Measurements from ENCODE around the gene DUXB.
A peak's percentile ranks its signal among the peaks of the same experiment; 100 is the strongest.

DUXB gene

GRCh38 chr16:75695708-75696107 is 5.6 kb downstream of the DUXB start:
- no peaks in the 10 kb centered on the region for H3K27me3 Mint-ChIP-seq
- no peaks in the 10 kb centered on the region for H3K4me1 Mint-ChIP-seq
- no peaks in the 10 kb centered on the region for H3K9me3 Mint-ChIP-seq
- H3K4me3 Mint-ChIP-seq = no peak overlapping the region
- no peak overlapping the region for H3K27ac Mint-ChIP-seq
- H3K36me3 Mint-ChIP-seq = no peaks in the 10 kb centered on the region

DNA sequence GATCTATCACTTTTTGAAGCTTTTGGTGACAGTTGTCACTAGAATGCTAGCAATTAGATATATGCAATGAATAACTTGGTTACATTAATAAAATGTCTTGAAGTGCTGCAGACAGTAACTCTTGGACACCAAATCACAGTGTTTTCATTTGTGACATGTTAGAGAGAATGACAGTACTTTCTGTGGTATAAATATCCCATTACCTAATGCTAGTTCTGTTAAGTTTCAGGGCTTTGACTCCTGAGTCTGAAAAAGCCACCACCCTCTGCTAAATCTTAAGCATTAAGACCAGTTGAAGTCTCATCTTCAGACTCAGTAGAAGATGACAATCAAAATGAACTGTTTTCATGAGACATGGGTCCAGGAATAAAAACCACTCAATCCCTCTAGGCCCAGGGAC is 13.9 kb downstream of the DUXB start:
- Mint-ChIP-seq H3K4me3 (no peak overlapping the region), H3K27ac (no peak overlapping the region), H3K36me3 (peaks cover 2% of the 10 kb centered on the region), H3K27me3 (no peaks in the 10 kb centered on the region), H3K4me1 (no peaks in the 10 kb centered on the region), H3K9me3 (no peaks in the 10 kb centered on the region)

- no peaks in the 10 kb centered on the region for H3K9me3 Mint-ChIP-seq
- H3K4me3 Mint-ChIP-seq = no peak overlapping the region
- no peaks in the 10 kb centered on the region for H3K4me1 Mint-ChIP-seq
- H3K27me3 Mint-ChIP-seq = no peaks in the 10 kb centered on the region
- H3K36me3 Mint-ChIP-seq = no peaks in the 10 kb centered on the region
- no peak overlapping the region for H3K27ac Mint-ChIP-seq
Observed at GRCh38 chr16:75682308-75682707, 19.0 kb downstream of the DUXB start.

DNA sequence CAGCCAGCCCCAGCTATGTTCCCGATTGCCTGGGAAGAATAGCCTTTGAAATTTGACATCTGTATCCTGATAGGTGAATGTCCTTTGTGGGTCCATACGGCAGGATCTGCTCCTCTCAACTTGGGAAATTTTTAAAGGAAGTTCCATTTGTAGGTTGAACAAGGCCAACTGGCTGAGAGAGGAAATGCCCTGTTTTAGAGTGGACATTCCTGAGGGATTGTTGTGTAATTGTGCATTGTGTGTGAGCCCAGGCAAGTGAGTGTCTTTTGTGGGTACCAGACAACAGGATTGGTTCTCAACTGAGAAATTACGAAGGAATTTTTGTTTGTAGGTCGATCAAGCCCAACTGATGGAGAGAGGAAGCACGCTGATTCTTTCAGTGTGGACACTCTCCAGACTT is 21.9 kb downstream of the DUXB start:
- H3K27me3 Mint-ChIP-seq = no peaks in the 10 kb centered on the region
- no peak overlapping the region for H3K4me3 Mint-ChIP-seq
- H3K4me1 Mint-ChIP-seq = no peaks in the 10 kb centered on the region
- no peaks in the 10 kb centered on the region for H3K36me3 Mint-ChIP-seq
- no peaks in the 10 kb centered on the region for H3K9me3 Mint-ChIP-seq
- H3K27ac Mint-ChIP-seq = no peak overlapping the region

GRCh38 chr16:75676909-75677308 is 24.4 kb downstream of the DUXB start, which contains the start of gene CPHXL2:
Gene CPHXL2, minus strand, starts transcription at chr16:75677009. Its CDS starts 10 bp downstream, at chr16:75676999.
- Mint-ChIP-seq H3K36me3 (no peaks in the 10 kb centered on the region), H3K9me3 (no peaks in the 10 kb centered on the region), H3K27me3 (no peaks in the 10 kb centered on the region), H3K4me3 (no peak within 1 kb of the TSS), H3K27ac (no peak within 1 kb of the TSS), H3K4me1 (no peaks in the 10 kb centered on the region)

GRCh38 chr16:75667503-75667902 is 33.8 kb downstream of the DUXB start:
- Mint-ChIP-seq H3K36me3 (no peaks in the 10 kb centered on the region), H3K27ac (no peak overlapping the region), H3K27me3 (no peaks in the 10 kb centered on the region), H3K4me1 (no peaks in the 10 kb centered on the region), H3K9me3 (no peaks in the 10 kb centered on the region), H3K4me3 (no peak overlapping the region)

- Mint-ChIP-seq H3K4me3 (no peak overlapping the region), H3K36me3 (peaks cover 14% of the 10 kb centered on the region), H3K27me3 (no peaks in the 10 kb centered on the region), H3K4me1 (peaks cover 20% of the 10 kb centered on the region), H3K27ac (no peak overlapping the region), H3K9me3 (no peaks in the 10 kb centered on the region)
Observed at GRCh38 chr16:75660726-75661302, 40.4 kb downstream of the DUXB start.

GRCh38 chr16:75660321-75660720 is 40.9 kb downstream of the DUXB start:
- Mint-ChIP-seq H3K4me3 (no peak overlapping the region), H3K9me3 (no peaks in the 10 kb centered on the region), H3K36me3 (peaks cover 14% of the 10 kb centered on the region), H3K4me1 (peaks cover 21% of the 10 kb centered on the region), H3K27ac (no peak overlapping the region), H3K27me3 (no peaks in the 10 kb centered on the region)

GRCh38 chr16:75658175-75658574 is 43.1 kb downstream of the DUXB start:
- no peaks in the 10 kb centered on the region for H3K27me3 Mint-ChIP-seq
- H3K4me1 Mint-ChIP-seq = peaks cover 39% of the 10 kb centered on the region
- H3K36me3 Mint-ChIP-seq = peaks cover 20% of the 10 kb centered on the region
- no peak overlapping the region for H3K27ac Mint-ChIP-seq
- H3K9me3 Mint-ChIP-seq = no peaks in the 10 kb centered on the region
- no peak overlapping the region for H3K4me3 Mint-ChIP-seq

- Mint-ChIP-seq H3K27me3 (no peaks in the 10 kb centered on the region), H3K4me3 (no peak overlapping the region), H3K9me3 (no peaks in the 10 kb centered on the region), H3K27ac (peak overlapping the region; percentile 89), H3K36me3 (peaks cover 28% of the 10 kb centered on the region), H3K4me1 (peaks cover 71% of the 10 kb centered on the region)
Observed at GRCh38 chr16:75653922-75654321, 47.3 kb downstream of the DUXB start.

- H3K4me3 Mint-ChIP-seq = peak overlapping the region; percentile 97
- peaks cover 20% of the 10 kb centered on the region for H3K36me3 Mint-ChIP-seq
Observed at GRCh38 chr16:75648265-75649076, 52.8 kb downstream of the DUXB start.

DNA sequence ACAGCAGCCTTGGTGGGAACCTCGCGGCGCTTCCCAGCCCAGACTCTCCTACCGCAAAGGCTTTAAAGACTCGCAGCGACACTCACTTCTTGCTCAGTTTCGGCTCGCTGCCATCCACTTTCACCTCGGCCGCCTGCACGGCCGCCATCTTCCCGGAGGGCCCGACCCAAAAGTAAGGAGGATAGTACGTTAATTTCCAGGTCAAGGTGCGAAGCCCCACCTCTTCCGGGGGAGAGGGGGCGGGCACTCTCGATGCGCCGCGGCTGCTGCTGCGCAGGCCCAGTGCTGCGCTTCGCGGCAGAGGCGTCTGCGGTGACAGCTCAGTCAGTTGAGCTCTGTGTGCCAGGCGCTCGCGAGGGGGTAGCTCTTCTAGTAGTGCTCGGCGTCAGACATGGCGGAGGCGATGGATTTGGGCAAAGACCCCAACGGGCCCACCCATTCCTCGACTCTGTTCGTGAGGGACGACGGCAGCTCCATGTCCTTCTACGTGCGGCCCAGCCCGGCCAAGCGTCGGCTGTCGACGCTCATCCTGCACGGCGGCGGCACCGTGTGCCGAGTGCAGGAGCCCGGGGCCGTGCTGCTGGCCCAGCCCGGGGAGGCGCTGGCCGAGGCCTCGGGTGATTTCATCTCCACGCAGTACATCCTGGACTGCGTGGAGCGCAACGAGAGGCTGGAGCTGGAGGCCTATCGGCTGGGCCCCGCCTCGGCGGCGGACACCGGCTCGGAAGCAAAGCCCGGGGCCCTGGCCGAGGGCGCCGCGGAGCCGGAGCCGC is 53.6 kb downstream of the DUXB start, which contains the start of the genes KARS1 and TERF2IP:
TSS of gene KARS1 (minus strand) at position 174 of the 773 bp plus-strand sequence. CDS start at position 148, 26 bp downstream.
TSS of gene TERF2IP (plus strand) at position 282 of the 773 bp plus-strand sequence. CDS start at position 392, 110 bp downstream.
- H3K9me3 Mint-ChIP-seq = no peaks in the 10 kb centered on the region
- H3K27me3 Mint-ChIP-seq = no peaks in the 10 kb centered on the region
- H3K36me3 Mint-ChIP-seq = peaks cover 21% of the 10 kb centered on the region
- H3K4me3 Mint-ChIP-seq = peak within 1 kb of the TSS; percentile 99
- peak within 1 kb of the TSS; percentile 100 for H3K27ac Mint-ChIP-seq
- peaks cover 63% of the 10 kb centered on the region for H3K4me1 Mint-ChIP-seq

More at GRCh38 chr16:75648265-75649076, 52.8 kb downstream of the DUXB start:
- peak overlapping the region; percentile 93 for H3K27ac Mint-ChIP-seq
- H3K27me3 Mint-ChIP-seq = no peaks in the 10 kb centered on the region
- peaks cover 65% of the 10 kb centered on the region for H3K4me1 Mint-ChIP-seq
- no peaks in the 10 kb centered on the region for H3K9me3 Mint-ChIP-seq

DNA sequence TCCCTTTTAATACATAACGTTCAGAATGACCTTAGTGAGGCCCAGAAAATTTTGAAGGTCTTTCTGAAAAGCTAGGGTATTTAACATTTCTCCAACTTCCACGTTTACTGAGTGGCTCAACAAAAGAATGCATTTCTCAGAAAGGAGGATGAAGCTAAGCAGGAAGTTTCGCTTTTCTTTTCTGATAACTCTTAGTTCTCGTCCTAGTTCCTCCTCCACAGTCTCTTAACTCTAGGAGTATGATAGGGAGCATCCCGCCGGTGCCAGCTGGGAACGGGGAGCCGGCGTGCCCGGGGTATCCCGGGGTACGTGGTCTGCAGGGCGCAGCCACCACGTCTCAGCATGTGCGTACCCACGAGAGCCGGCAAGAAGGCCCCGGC is 54.2 kb downstream of the DUXB start:
- Mint-ChIP-seq H3K9me3 (no peaks in the 10 kb centered on the region), H3K27ac (peak overlapping the region; percentile 100), H3K36me3 (peaks cover 21% of the 10 kb centered on the region), H3K4me3 (peak overlapping the region; percentile 99), H3K27me3 (no peaks in the 10 kb centered on the region), H3K4me1 (peaks cover 62% of the 10 kb centered on the region)

GRCh38 chr16:75644240-75645012 is 56.8 kb downstream of the DUXB start:
- Mint-ChIP-seq H3K36me3 (peaks cover 23% of the 10 kb centered on the region), H3K4me3 (peak overlapping the region; percentile 99)

More at GRCh38 chr16:75644240-75645012, 56.8 kb downstream of the DUXB start:
- Mint-ChIP-seq H3K27me3 (no peaks in the 10 kb centered on the region), H3K9me3 (no peaks in the 10 kb centered on the region), H3K27ac (peak overlapping the region; percentile 67), H3K4me1 (peaks cover 44% of the 10 kb centered on the region)

Data from activated naive CD4-positive, alpha-beta T cell treated with anti-CD3 and anti-CD28 coated beads, Interleukin-2, amount 50 U/mL, for 24 hours (primary cell).